B cell (primary cell): ENCODE measurements around the gene GPR135. TPM values are rescaled to one million over a fixed set of nuclear protein-coding genes. Genes with fewer than 3 reads are reported as not detected.

Source experiments
- ATAC-seq: fragments of 200-7000 bp; cut with Tn5 transposase; one replicate; pipeline ENCODE4 v1.10.0; 2021; ENCODE audit warnings: low read depth, mild to moderate bottlenecking, moderate number of reproducible peaks, moderate library complexity
- CTCF ChIA-PET: fragments of 350-600 bp; sonication (Branson Sonifier 250); formaldehyde crosslinking; loops from one replicate; lab custom pipeline; 2021; ENCODE audit warnings: antibody characterized with exemption, inconsistent platforms; lab: Charles Lee
- POLR2A ChIA-PET: fragments of 350-600 bp; sonication (Branson Sonifier 250); formaldehyde crosslinking; loops from one replicate; lab custom pipeline; 2021; ENCODE audit warnings: antibody characterized with exemption; lab: Charles Lee
- DNase-seq: peaks from one replicate; pipeline ENCODE4 v3.0.0; 2013
- H2AFZ ChIP-seq: 2 replicates; pipeline ENCODE4 v1.6.1; 2012; ENCODE audit warnings: mild to moderate bottlenecking, low read depth, low read length; ENCODE audit not compliant: insufficient read depth, poor library complexity, severe bottlenecking
- H3K27ac ChIP-seq, 2 donors: 1 replicate in 1 of 2; 2 replicates in 1 of 2; pipeline ENCODE4 v1.5.1; 2012 to 2013; ENCODE audit warnings: low read length in 2 of 2, mild to moderate bottlenecking in 2 of 2, moderate library complexity in 1 of 2
- H3K27me3 ChIP-seq, 4 experiments: fragments of 200-600 bp in 1 of 4; sonication (generic) in 1 of 4; replicated peaks in 1 of 4; 1 replicate in 2 of 4; 2 replicates in 2 of 4; pipeline versions ENCODE4 v1.6.1 to v1.7.0; 2013 to 2016; ENCODE audit warnings: low read length in 3 of 4, mild to moderate bottlenecking in 2 of 4, mixed read lengths in 1 of 4, moderate library complexity in 1 of 4; ENCODE audit not compliant: insufficient read depth in 4 of 4, control insufficient read depth in 3 of 4; ENCODE audit errors: control extremely low read depth in 1 of 4
- H3K36me3 ChIP-seq, 2 experiments: replicated peaks in 1 of 2; 1 replicate in 1 of 2; 2 replicates in 1 of 2; pipeline versions ENCODE4 v1.6.1 to v1.7.1; 2013; ENCODE audit warnings: low read length in 1 of 2; ENCODE audit not compliant: insufficient read depth in 2 of 2, control insufficient read depth in 1 of 2; ENCODE audit errors: control extremely low read depth in 1 of 2, extremely low read depth in 1 of 2
- H3K4me1 ChIP-seq, 2 donors: fragments of 200-600 bp in 1 of 2; sonication (generic) in 1 of 2; 1 replicate in 1 of 2; 2 replicates in 1 of 2; pipeline versions ENCODE4 v1.5.1 to v1.6.1; 2013 to 2017; ENCODE audit warnings: low read length in 2 of 2; ENCODE audit not compliant: control insufficient read depth in 2 of 2, insufficient read depth in 2 of 2
- H3K4me2 ChIP-seq: replicated peaks from 2 replicates; pipeline ENCODE3; 2012; ENCODE audit warnings: mild to moderate bottlenecking, low read depth, low read length; ENCODE audit not compliant: poor library complexity, severe bottlenecking
- H3K4me3 ChIP-seq, 5 experiments: fragments of 200-600 bp in 1 of 5; sonication (generic) in 1 of 5; 1 replicate in 3 of 5; 2 replicates in 2 of 5; pipeline versions ENCODE4 v1.5.1 to v1.7.0; 2011 to 2016; ENCODE audit warnings: low read length in 4 of 5, mild to moderate bottlenecking in 4 of 5, low read depth in 2 of 5, control low read depth in 1 of 5, moderate library complexity in 1 of 5; ENCODE audit not compliant: insufficient read depth in 1 of 5; ENCODE audit errors: control extremely low read depth in 1 of 5, extremely low read depth in 1 of 5
- H3K79me2 ChIP-seq: fragments of 200-600 bp; sonication (generic); one replicate; pipeline ENCODE4 v1.6.0; 2016; ENCODE audit warnings: low read length; ENCODE audit not compliant: control insufficient read depth, insufficient read depth
- H3K9ac ChIP-seq: fragments of 200-600 bp; sonication (generic); 2 replicates; pipeline ENCODE4 v1.6.1; 2017; ENCODE audit warnings: mild to moderate bottlenecking, low read length, moderate library complexity
- H3K9me3 ChIP-seq, 3 donors: one replicate each; pipeline versions ENCODE4 v1.6.1 to v1.7.1; 2013; ENCODE audit warnings: low read length in 2 of 3; ENCODE audit not compliant: control insufficient read depth in 2 of 3, insufficient read depth in 1 of 3; ENCODE audit errors: control extremely low read depth in 1 of 3
- H4K20me1 ChIP-seq: 2 replicates; pipeline ENCODE4 v1.6.0; 2012; ENCODE audit warnings: mild to moderate bottlenecking, low read length; ENCODE audit not compliant: insufficient read depth, control insufficient read depth, poor library complexity, severe bottlenecking
- H3K27ac Mint-ChIP-seq: one replicate; pipeline ENCODE4 v1.8.0; 2021; ENCODE audit warnings: mixed read lengths
- H3K27me3 Mint-ChIP-seq: one replicate; pipeline ENCODE4 v1.8.0; 2021; ENCODE audit warnings: mixed read lengths
- H3K4me1 Mint-ChIP-seq: one replicate; pipeline ENCODE4 v1.8.0; 2021; ENCODE audit warnings: mixed read lengths
- H3K4me3 Mint-ChIP-seq: one replicate; pipeline ENCODE4 v1.8.0; 2021; ENCODE audit warnings: mixed read lengths
- H3K9me3 Mint-ChIP-seq: one replicate; pipeline ENCODE4 v1.8.0; 2022; ENCODE audit warnings: mixed read lengths; ENCODE audit not compliant: insufficient read depth
- EZH2 ChIP-seq: IDR thresholded peaks from 2 replicates; pipeline ENCODE4 v1.6.1; 2012; ENCODE audit warnings: borderline replicate concordance, low read depth, mild to moderate bottlenecking, moderate library complexity, low read length; ENCODE audit not compliant: insufficient read depth, poor library complexity, severe bottlenecking
- WGBS: methylation state at CpG from one replicate; pipeline ENCODE4 v1.1.5; 2013; ENCODE audit warnings: missing lambda C conversion rate; ENCODE audit not compliant: insufficient coverage; 5-methylcytosine and 5-hydroxymethylcytosine counted together
- intact Hi-C: fragments of 100-400 bp; cut with micrococcal nuclease; formaldehyde crosslinking; loops from one replicate; pipeline ENCODE4 v1.10.0; 2022
- polyA plus RNA-seq: library from polyadenylated mRNA; depleted of rRNA; stranded (reverse); fragments of >200 nt; gene quantifications from 2 replicates; pipeline ENCODE4 v1.2.3, GENCODE V29; 2012
- total RNA-seq, 2 donors: library from RNA; stranded (reverse); fragments of 120-200 nt in 1 of 2; gene quantifications; 1 replicate in 1 of 2; 2 replicates in 1 of 2; pipeline versions ENCODE4 v1.2.3 to v1.2.4, GENCODE V29; 2013 to 2022
- TF ChIP-seq, protein P1 (sequence below): fragments of 200-600 bp; IDR thresholded peaks from one replicate; pipeline ENCODE4 v1.8.0; 2022; ENCODE audit warnings: antibody characterized with exemption, mild to moderate bottlenecking

GPR135 gene
- total and polyA plus RNA-seq, 2 donors (not counting 1 experiment from before 2014, with no cell fraction given), result 1.2 to 4.7 TPM

GRCh38 chr14:59439256-59439965 lies 25.8 kb downstream of the GPR135 start:
- H3K79me2 ChIP-seq, result no peaks in the 10 kb centered on the region
- CTCF ChIA-PET, result interaction anchor here (0.6 to 1.7 kb wide), 5 partner anchors 8 to 315 kb away, joined by 3 to 7 read pairs (median 3); no protein-coding TSS in a partner anchor
- no peak overlapping the region for H2AFZ ChIP-seq
- no peak overlapping the region for H3K27ac Mint-ChIP-seq
- H3K9me3 ChIP-seq, result no peaks in the 10 kb centered on the region
- no peak overlapping the region for H3K4me3 ChIP-seq
- H3K4me1 Mint-ChIP-seq, result peaks cover 2% of the 10 kb centered on the region
- no peaks in the 10 kb centered on the region for H4K20me1 ChIP-seq
- 100% methylated on average over 1 of the region's 5 CpGs for WGBS
- H3K27me3 Mint-ChIP-seq, result no peaks in the 10 kb centered on the region
- H3K9ac ChIP-seq, result no peak overlapping the region
- H3K27ac ChIP-seq, result no peak overlapping the region
- TF ChIP-seq EZH2, result no peak
- TF ChIP-seq, protein P1, sequence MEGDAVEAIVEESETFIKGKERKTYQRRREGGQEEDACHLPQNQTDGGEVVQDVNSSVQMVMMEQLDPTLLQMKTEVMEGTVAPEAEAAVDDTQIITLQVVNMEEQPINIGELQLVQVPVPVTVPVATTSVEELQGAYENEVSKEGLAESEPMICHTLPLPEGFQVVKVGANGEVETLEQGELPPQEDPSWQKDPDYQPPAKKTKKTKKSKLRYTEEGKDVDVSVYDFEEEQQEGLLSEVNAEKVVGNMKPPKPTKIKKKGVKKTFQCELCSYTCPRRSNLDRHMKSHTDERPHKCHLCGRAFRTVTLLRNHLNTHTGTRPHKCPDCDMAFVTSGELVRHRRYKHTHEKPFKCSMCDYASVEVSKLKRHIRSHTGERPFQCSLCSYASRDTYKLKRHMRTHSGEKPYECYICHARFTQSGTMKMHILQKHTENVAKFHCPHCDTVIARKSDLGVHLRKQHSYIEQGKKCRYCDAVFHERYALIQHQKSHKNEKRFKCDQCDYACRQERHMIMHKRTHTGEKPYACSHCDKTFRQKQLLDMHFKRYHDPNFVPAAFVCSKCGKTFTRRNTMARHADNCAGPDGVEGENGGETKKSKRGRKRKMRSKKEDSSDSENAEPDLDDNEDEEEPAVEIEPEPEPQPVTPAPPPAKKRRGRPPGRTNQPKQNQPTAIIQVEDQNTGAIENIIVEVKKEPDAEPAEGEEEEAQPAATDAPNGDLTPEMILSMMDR, result no peak
- intact Hi-C loops, result no loop called here
- no peaks in the 10 kb centered on the region for H3K27me3 ChIP-seq
- no peak for ATAC-seq
- no peak overlapping the region for H3K4me3 Mint-ChIP-seq
- DNase-seq, result no peak
- H3K4me1 ChIP-seq, result no peaks in the 10 kb centered on the region
- no peak overlapping the region for H3K4me2 ChIP-seq
- POLR2A ChIA-PET, result no interaction called here
- H3K9me3 Mint-ChIP-seq, result no peaks in the 10 kb centered on the region
- no peaks in the 10 kb centered on the region for H3K36me3 ChIP-seq

- Histone ChIP-seq H3K36me3 (no peaks in the 10 kb centered on the region), H3K27ac (no peak overlapping the region), H3K4me1 (no peaks in the 10 kb centered on the region), H4K20me1 (no peaks in the 10 kb centered on the region), H3K27me3 (no peaks in the 10 kb centered on the region), H3K79me2 (no peaks in the 10 kb centered on the region), H3K4me2 (no peak overlapping the region), H3K4me3 (no peak overlapping the region), H2AFZ (no peak overlapping the region), H3K9ac (no peak overlapping the region), H3K9me3 (no peaks in the 10 kb centered on the region)
- no peaks in the 10 kb centered on the region for H3K9me3 Mint-ChIP-seq
- H3K4me1 Mint-ChIP-seq, result peaks cover 2% of the 10 kb centered on the region
- TF ChIP-seq EZH2, result no peak
- TF ChIP-seq, protein P1, result no peak
- H3K27me3 Mint-ChIP-seq, result no peaks in the 10 kb centered on the region
- no CpG with 5 or more reads among the region's 1 CpG for WGBS
- no peak overlapping the region for H3K27ac Mint-ChIP-seq
- no peak for ATAC-seq
- intact Hi-C loops, result no loop called here
- no peak overlapping the region for H3K4me3 Mint-ChIP-seq
- no peak for DNase-seq
- ChIA-PET POLR2A (no interaction called here), CTCF (interaction anchor here (1.6 kb wide), 1 partner anchor 311 kb away, joined by 7 read pairs; no protein-coding TSS in a partner anchor)
These were observed 27.0 kb downstream of the GPR135 start for GRCh38 chr14:59438195-59438647.
